Mesendoderm (in vitro differentiated cells): ENCODE results near the gene DAAM1.

Source experiments
- DNase-seq: peaks from one replicate; pipeline ENCODE4 v3.0.0; 2013
- H2AK5ac ChIP-seq: 2 replicates; pipeline ENCODE4 v1.6.1; 2013; ENCODE audit warnings: low read length, inconsistent platforms
- H2BK120ac ChIP-seq: 2 replicates; pipeline ENCODE4 v1.6.1; 2013; ENCODE audit warnings: low read depth, mild to moderate bottlenecking, low read length, moderate library complexity, mixed read lengths
- H2BK15ac ChIP-seq: replicated peaks from 2 replicates; pipeline ENCODE4 v1.6.1; 2013; ENCODE audit warnings: low read depth, mild to moderate bottlenecking, moderate library complexity
- H2BK5ac ChIP-seq: 2 replicates; pipeline ENCODE4 v1.6.1; 2013; ENCODE audit warnings: low read length, inconsistent platforms
- H3K18ac ChIP-seq: 2 replicates; pipeline ENCODE4 v1.6.1; 2013; ENCODE audit warnings: mild to moderate bottlenecking, low read length, mixed read lengths
- H3K23ac ChIP-seq: one replicate; pipeline ENCODE4 v1.6.1; 2013; ENCODE audit warnings: low read length
- H3K27ac ChIP-seq: 2 replicates; pipeline ENCODE4 v1.5.1; 2013; ENCODE audit warnings: low read depth, mild to moderate bottlenecking, inconsistent platforms, low read length, moderate library complexity
- H3K27me3 ChIP-seq: 2 replicates; pipeline ENCODE4 v1.6.1; 2013; ENCODE audit warnings: low read length, control low read depth, mild to moderate bottlenecking, inconsistent platforms; ENCODE audit not compliant: insufficient read depth, poor library complexity
- H3K36me3 ChIP-seq: 2 replicates; pipeline ENCODE4 v1.6.1; 2013; ENCODE audit warnings: low read length, inconsistent platforms; ENCODE audit not compliant: control insufficient read depth, insufficient read depth
- H3K4ac ChIP-seq: one replicate; pipeline ENCODE4 v1.6.1; 2013; ENCODE audit warnings: low read depth, mild to moderate bottlenecking, low read length, moderate library complexity
- H3K4me1 ChIP-seq: 2 replicates; pipeline ENCODE4 v1.6.1; 2013; ENCODE audit warnings: low read depth, low read length, inconsistent platforms; ENCODE audit not compliant: control insufficient read depth
- H3K4me2 ChIP-seq: 2 replicates; pipeline ENCODE4 v1.6.1; 2013; ENCODE audit warnings: low read length
- H3K4me3 ChIP-seq: 2 replicates; pipeline ENCODE4 v1.5.1; 2013; ENCODE audit warnings: mild to moderate bottlenecking, low read length
- H3K56ac ChIP-seq: one replicate; pipeline ENCODE4 v1.6.1; 2013; ENCODE audit warnings: low read length
- H3K79me1 ChIP-seq: 2 replicates; pipeline ENCODE4 v1.6.1; 2013; ENCODE audit warnings: low read length, inconsistent platforms
- H3K79me2 ChIP-seq: 2 replicates; pipeline ENCODE4 v1.6.1; 2013; ENCODE audit warnings: mild to moderate bottlenecking, low read length; ENCODE audit not compliant: control insufficient read depth, insufficient read depth
- H3K9ac ChIP-seq: 2 replicates; pipeline ENCODE4 v1.6.1; 2013; ENCODE audit warnings: low read length, inconsistent platforms
- H4K5ac ChIP-seq: one replicate; pipeline ENCODE4 v1.6.1; 2013; ENCODE audit warnings: low read length
- H4K8ac ChIP-seq: one replicate; pipeline ENCODE4 v1.6.1; 2013; ENCODE audit warnings: low read depth, mild to moderate bottlenecking, control low read depth, low read length, moderate library complexity
- WGBS: extraction: QIAGEN DNeasy Blood & Tissue Kit; methylation state at CpG from one replicate; pipeline ENCODE4 v1.1.7; 2013; ENCODE audit warnings: low lambda C conversion rate, missing lambda C conversion rate; ENCODE audit not compliant: insufficient coverage; ENCODE audit errors: extremely low coverage; 5-methylcytosine and 5-hydroxymethylcytosine counted together

Gene DAAM1

GRCh38 chr14:59389936-59390335 is 201.5 kb downstream of the DAAM1 start:
- no peak overlapping the region for H3K56ac ChIP-seq
- no peak overlapping the region for H3K4me2 ChIP-seq
- no peak overlapping the region for H2BK15ac ChIP-seq
- no peaks in the 10 kb centered on the region for H3K4me1 ChIP-seq
- no peak overlapping the region for H3K18ac ChIP-seq
- H3K79me2 ChIP-seq: no peaks in the 10 kb centered on the region
- H3K9ac ChIP-seq: no peak overlapping the region
- H2AK5ac ChIP-seq: no peak overlapping the region
- no peak overlapping the region for H2BK120ac ChIP-seq
- H3K36me3 ChIP-seq: no peaks in the 10 kb centered on the region
- H3K23ac ChIP-seq: no peak overlapping the region
- no peak overlapping the region for H3K4me3 ChIP-seq
- no peaks in the 10 kb centered on the region for H3K79me1 ChIP-seq
- H2BK5ac ChIP-seq: no peak overlapping the region
- no peaks in the 10 kb centered on the region for H3K27me3 ChIP-seq
- WGBS: no CpG with 5 or more reads among the region's 1 CpG
- no peak overlapping the region for H3K4ac ChIP-seq
- no peak overlapping the region for H4K8ac ChIP-seq
- no peak overlapping the region for H3K27ac ChIP-seq
- DNase-seq: no peak
- no peak overlapping the region for H4K5ac ChIP-seq

GRCh38 chr14:59391388-59391787 is 202.9 kb downstream of the DAAM1 start:
- Histone ChIP-seq H3K79me2 (no peaks in the 10 kb centered on the region), H2BK5ac (no peak overlapping the region), H3K18ac (no peak overlapping the region), H3K9ac (no peak overlapping the region), H3K79me1 (no peaks in the 10 kb centered on the region), H3K4me1 (no peaks in the 10 kb centered on the region), H2AK5ac (no peak overlapping the region), H2BK120ac (no peak overlapping the region), H3K4ac (no peak overlapping the region), H3K36me3 (no peaks in the 10 kb centered on the region), H3K56ac (no peak overlapping the region), H3K27me3 (no peaks in the 10 kb centered on the region), H4K8ac (no peak overlapping the region), H3K27ac (no peak overlapping the region), H3K23ac (no peak overlapping the region), H4K5ac (no peak overlapping the region), H3K4me3 (no peak overlapping the region), H2BK15ac (no peak overlapping the region), H3K4me2 (no peak overlapping the region)
- no peak for DNase-seq
- no CpG with 5 or more reads among the region's 2 CpGs for WGBS

- Histone ChIP-seq H3K36me3 (no peaks in the 10 kb centered on the region), H2BK15ac (no peak overlapping the region), H2AK5ac (no peak overlapping the region), H3K27ac (no peak overlapping the region), H2BK120ac (no peak overlapping the region), H3K9ac (no peak overlapping the region), H2BK5ac (no peak overlapping the region), H3K4me3 (no peak overlapping the region), H3K4ac (no peak overlapping the region), H3K56ac (no peak overlapping the region), H3K79me1 (no peaks in the 10 kb centered on the region), H3K79me2 (no peaks in the 10 kb centered on the region), H4K8ac (no peak overlapping the region), H4K5ac (no peak overlapping the region), H3K18ac (no peak overlapping the region), H3K4me2 (no peak overlapping the region), H3K23ac (no peak overlapping the region), H3K4me1 (no peaks in the 10 kb centered on the region), H3K27me3 (no peaks in the 10 kb centered on the region)
- WGBS: no CpG with 5 or more reads among the region's 4 CpGs
- no peak for DNase-seq
Observed at GRCh38 chr14:59394268-59394667, 205.8 kb downstream of the DAAM1 start.

- WGBS: no CpG with 5 or more reads among the region's 3 CpGs
- Histone ChIP-seq H4K5ac (no peak overlapping the region), H3K4ac (no peak overlapping the region), H3K27me3 (no peaks in the 10 kb centered on the region), H2BK15ac (no peak overlapping the region), H3K4me3 (no peak overlapping the region), H3K9ac (no peak overlapping the region), H2AK5ac (no peak overlapping the region), H3K4me1 (no peaks in the 10 kb centered on the region), H3K27ac (no peak overlapping the region), H4K8ac (no peak overlapping the region), H2BK5ac (no peak overlapping the region), H3K79me2 (no peaks in the 10 kb centered on the region), H2BK120ac (no peak overlapping the region), H3K18ac (no peak overlapping the region), H3K79me1 (no peaks in the 10 kb centered on the region), H3K36me3 (no peaks in the 10 kb centered on the region), H3K56ac (no peak overlapping the region), H3K23ac (no peak overlapping the region), H3K4me2 (no peak overlapping the region)
- no peak for DNase-seq
Observed at GRCh38 chr14:59395672-59396071, 207.2 kb downstream of the DAAM1 start.

GRCh38 chr14:59398841-59399240 is 210.4 kb downstream of the DAAM1 start:
- Histone ChIP-seq H3K23ac (no peak overlapping the region), H3K4me1 (no peaks in the 10 kb centered on the region), H3K79me2 (no peaks in the 10 kb centered on the region), H3K36me3 (no peaks in the 10 kb centered on the region), H3K56ac (no peak overlapping the region), H2BK15ac (no peak overlapping the region), H2BK5ac (no peak overlapping the region), H2AK5ac (no peak overlapping the region), H3K27me3 (no peaks in the 10 kb centered on the region), H3K4me3 (no peak overlapping the region), H3K18ac (no peak overlapping the region), H2BK120ac (no peak overlapping the region), H3K27ac (no peak overlapping the region), H3K4me2 (no peak overlapping the region), H4K5ac (no peak overlapping the region), H3K79me1 (no peaks in the 10 kb centered on the region), H3K4ac (no peak overlapping the region), H3K9ac (no peak overlapping the region), H4K8ac (no peak overlapping the region)
- no CpG with 5 or more reads among the region's 1 CpG for WGBS
- DNase-seq: no peak

- H3K9ac ChIP-seq: no peak overlapping the region
- H3K36me3 ChIP-seq: no peaks in the 10 kb centered on the region
- WGBS: no CpG with 5 or more reads among the region's 6 CpGs
- no peak overlapping the region for H2BK15ac ChIP-seq
- H3K27ac ChIP-seq: no peak overlapping the region
- H3K79me2 ChIP-seq: no peaks in the 10 kb centered on the region
- no peak overlapping the region for H2BK5ac ChIP-seq
- peak; percentile 22 for DNase-seq
- H2BK120ac ChIP-seq: no peak overlapping the region
- H3K4ac ChIP-seq: no peak overlapping the region
- no peak overlapping the region for H4K8ac ChIP-seq
- no peak overlapping the region for H3K56ac ChIP-seq
- H3K4me2 ChIP-seq: no peak overlapping the region
- no peak overlapping the region for H4K5ac ChIP-seq
- H3K79me1 ChIP-seq: no peaks in the 10 kb centered on the region
- no peak overlapping the region for H2AK5ac ChIP-seq
- no peak overlapping the region for H3K4me3 ChIP-seq
- H3K4me1 ChIP-seq: no peaks in the 10 kb centered on the region
- H3K27me3 ChIP-seq: no peaks in the 10 kb centered on the region
- no peak overlapping the region for H3K18ac ChIP-seq
- H3K23ac ChIP-seq: no peak overlapping the region
Observed at GRCh38 chr14:59406454-59407245, 218.2 kb downstream of the DAAM1 start.
